ENCODE measurements around the gene MEIS1. TPM values are rescaled to one million over a fixed set of nuclear protein-coding genes. Genes with fewer than 3 reads are reported as not detected.

The MEIS1 gene
- total and polyA plus RNA-seq, 4 donors, result 9.0 to 158 (median 41.0) TPM

GRCh38 chr2:66430505-66431273 is 4.2 kb upstream of the MEIS1 start:
- Histone ChIP-seq H3K9me3 (ENCODE audit: control insufficient read depth in 4 of 4, insufficient read depth in 3 of 4, low read length in 3 of 4) (no peaks in the 10 kb centered on the region), H3K9ac (ENCODE audit: insufficient read depth in 1 of 2, low read length in 2 of 2) (peak overlapping the region in 1 of 2 donors; percentile 30), H3K27ac (ENCODE audit: low read depth in 1 of 2, low read length in 1 of 2) (no peak overlapping the region), H3K36me3 (ENCODE audit: control insufficient read depth in 4 of 4, insufficient read depth in 4 of 4, low read length in 4 of 4) (no peaks in the 10 kb centered on the region), H3K4me3 (no peak overlapping the region), H3K27me3 (ENCODE audit: control insufficient read depth in 3 of 3, insufficient read depth in 3 of 3, low read length in 2 of 3) (peaks cover 0 to 31% (median 0%) of the 10 kb centered on the region in 3 donors), H3K4me1 (ENCODE audit: control insufficient read depth in 5 of 5, insufficient read depth in 5 of 5, low read length in 5 of 5) (peaks cover 0 to 36% (median 3%) of the 10 kb centered on the region in 5 donors)
- ATAC-seq (ENCODE audit: insufficient read depth, low FRiP score), result no peak
- DNase-seq, result peak; percentile 23 to 71 (median 65)
- WGBS, 2 donors, result 51 to 76% methylated on average over 9 of the region's 9 CpGs
- TF ChIP-seq CTCF (IDR thresholded peaks at IDR 0.05; ENCODE audit: control extremely low read depth, extremely low read depth), result no peak

- peak overlapping the region in 1 of 2 donors; percentile 65 for H3K9ac ChIP-seq (ENCODE audit: insufficient read depth in 1 of 2, low read length in 2 of 2)
Observed at GRCh38 chr2:66431274-66431642, 3.7 kb upstream of the MEIS1 start.

DNA sequence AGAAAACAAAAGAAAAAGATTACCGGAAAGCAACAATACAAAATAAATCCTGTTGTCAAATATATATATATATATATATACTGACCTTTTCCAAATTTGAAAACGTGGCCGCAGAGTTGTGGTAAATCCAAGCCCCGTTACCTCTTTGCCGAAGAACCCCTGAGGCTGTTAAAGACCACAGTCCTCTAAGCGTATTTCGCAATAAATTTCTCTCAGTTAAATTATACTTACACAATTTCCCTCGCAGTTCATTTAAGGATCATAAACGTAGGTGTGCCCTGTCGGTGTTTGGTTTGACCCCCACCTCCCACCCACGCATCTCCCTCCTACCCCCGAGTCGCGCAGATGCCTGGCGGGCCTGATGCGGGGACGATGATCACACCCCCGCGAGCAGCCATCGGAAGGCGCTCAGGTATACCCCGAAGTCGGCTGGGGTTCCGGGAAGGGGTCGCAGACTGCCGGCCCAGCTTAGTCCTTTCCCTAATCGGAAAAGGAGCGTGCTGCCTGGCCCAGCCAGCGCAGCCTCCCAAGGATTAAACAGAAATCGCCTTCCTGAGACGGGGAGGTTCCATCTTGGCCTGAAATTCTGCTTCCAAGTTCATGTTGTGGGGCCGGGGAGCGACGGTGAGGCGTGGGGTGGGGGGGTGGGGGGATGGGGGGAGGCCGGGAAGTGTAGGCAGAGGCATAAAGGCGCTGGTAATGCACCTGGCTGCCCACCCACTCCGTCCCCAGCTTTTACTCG is 2.9 kb upstream of the MEIS1 start:
- Histone ChIP-seq H3K9me3 (ENCODE audit: control insufficient read depth in 4 of 4, insufficient read depth in 3 of 4, low read length in 3 of 4) (no peaks in the 10 kb centered on the region), H3K4me3 (no peak overlapping the region), H3K36me3 (ENCODE audit: control insufficient read depth in 4 of 4, insufficient read depth in 4 of 4, low read length in 4 of 4) (peaks cover 0 to 10% (median under 1%) of the 10 kb centered on the region in 4 donors), H3K27me3 (ENCODE audit: control insufficient read depth in 3 of 3, insufficient read depth in 3 of 3, low read length in 2 of 3) (peaks cover 0 to 24% (median 0%) of the 10 kb centered on the region in 3 donors), H3K9ac (ENCODE audit: insufficient read depth in 1 of 2, low read length in 2 of 2) (peak overlapping the region in 1 of 2 donors; percentile 65), H3K4me1 (ENCODE audit: control insufficient read depth in 5 of 5, insufficient read depth in 5 of 5, low read length in 5 of 5) (peaks cover 0 to 24% (median 3%) of the 10 kb centered on the region in 5 donors), H3K27ac (ENCODE audit: low read depth in 1 of 2, low read length in 1 of 2) (peak overlapping the region in 1 of 2 donors; percentile 60)
- ATAC-seq (ENCODE audit: insufficient read depth, low FRiP score), result no peak
- WGBS, 2 donors, result 12 to 20% methylated on average over 39 of the region's 39 CpGs
- no peak for TF ChIP-seq CTCF (IDR thresholded peaks at IDR 0.05; ENCODE audit: control extremely low read depth, extremely low read depth)
- peak; percentile 47 to 67 (median 67) for DNase-seq

More at GRCh38 chr2:66431274-66431642, 3.7 kb upstream of the MEIS1 start:
- Histone ChIP-seq H3K4me1 (ENCODE audit: control insufficient read depth in 5 of 5, insufficient read depth in 5 of 5, low read length in 5 of 5) (peaks cover 0 to 30% (median 3%) of the 10 kb centered on the region in 5 donors), H3K36me3 (ENCODE audit: control insufficient read depth in 4 of 4, insufficient read depth in 4 of 4, low read length in 4 of 4) (peaks cover 0 to 2% (median 0%) of the 10 kb centered on the region in 4 donors), H3K27me3 (ENCODE audit: control insufficient read depth in 3 of 3, insufficient read depth in 3 of 3, low read length in 2 of 3) (peaks cover 0 to 28% (median 0%) of the 10 kb centered on the region in 3 donors), H3K4me3 (no peak overlapping the region), H3K9me3 (ENCODE audit: control insufficient read depth in 4 of 4, insufficient read depth in 3 of 4, low read length in 3 of 4) (no peaks in the 10 kb centered on the region), H3K27ac (ENCODE audit: low read depth in 1 of 2, low read length in 1 of 2) (no peak overlapping the region)
- no peak for TF ChIP-seq CTCF (IDR thresholded peaks at IDR 0.05; ENCODE audit: control extremely low read depth, extremely low read depth)
- ATAC-seq (ENCODE audit: insufficient read depth, low FRiP score) (no peak), DNase-seq (peak in 1 of 3 donors; percentile 55)
